DMS79 treated with DMSO at 0.1 percent for 48 hours (cell line): ENCODE data around the gene JAKMIP1.
"Not testable (repeated sequence)": the region's sequence is repeated elsewhere in the genome, so short reads cannot be mapped to it uniquely, and the experiment has no call there.

Source experiments
- DNase-seq: peaks from one replicate; lab custom pipeline; 2025; lab: John Stamatoyannopoulos, UW

JAKMIP1 gene

DNA sequence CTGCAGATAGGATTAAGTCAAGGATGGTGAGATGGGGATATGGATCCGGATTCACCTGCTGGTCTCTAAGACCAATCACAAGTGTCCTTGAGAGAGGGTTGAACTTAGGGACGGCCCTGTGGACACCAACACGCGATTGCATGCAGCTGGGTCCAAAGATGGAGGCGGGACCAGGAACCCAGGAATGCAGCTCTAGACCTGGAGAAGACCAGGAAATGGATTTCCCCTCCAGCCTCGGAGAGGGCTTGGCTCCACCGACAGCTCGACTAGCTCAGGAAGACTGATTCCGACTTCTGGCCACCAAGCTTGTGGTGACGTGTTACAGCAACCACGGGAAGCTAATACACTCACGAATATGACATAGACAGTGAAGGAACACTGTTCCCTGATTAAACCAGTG is 186.8 kb downstream of the JAKMIP1 start:
- DNase-seq: no peak

DNA sequence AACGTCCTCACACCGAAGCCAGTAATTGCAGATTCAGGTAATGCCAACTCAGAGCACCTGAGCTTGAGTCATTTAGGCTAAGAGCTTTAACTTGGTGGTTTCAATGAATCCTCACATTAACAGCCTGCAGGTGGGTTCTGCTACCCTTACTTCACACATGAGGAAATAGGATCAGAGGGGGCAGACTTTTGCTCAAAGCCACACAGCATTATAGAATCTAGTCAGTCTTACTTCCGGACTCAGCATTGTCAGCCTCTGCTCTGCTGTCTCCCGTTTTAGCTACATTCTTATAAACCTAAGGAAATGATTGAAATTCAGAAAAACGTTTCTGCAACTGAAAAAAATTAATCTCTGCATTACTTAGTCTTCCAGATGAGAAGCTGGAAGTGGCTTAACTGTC is 188.1 kb downstream of the JAKMIP1 start:
- DNase-seq: no peak

DNA sequence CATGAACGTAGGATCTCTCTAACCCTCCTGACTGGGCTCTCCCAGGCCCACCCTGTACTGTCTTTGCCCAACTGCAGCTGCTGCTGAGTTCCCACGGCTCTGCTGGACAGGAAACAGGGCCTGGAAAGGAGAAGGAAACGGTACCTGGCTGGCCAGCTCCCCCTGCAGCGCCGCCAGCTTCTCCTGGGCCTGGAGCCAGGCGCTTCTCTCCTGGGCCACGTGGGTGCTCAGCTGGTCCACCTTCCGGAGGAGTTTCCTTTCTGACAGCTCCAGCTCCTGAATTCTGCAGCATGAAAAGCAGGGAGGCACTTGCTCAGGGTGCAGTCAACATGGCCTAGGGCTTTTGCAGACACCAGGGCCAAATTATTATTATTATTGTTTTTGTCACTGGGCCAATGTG is 188.7 kb downstream of the JAKMIP1 start:
- DNase-seq: peak; percentile 47

DNA sequence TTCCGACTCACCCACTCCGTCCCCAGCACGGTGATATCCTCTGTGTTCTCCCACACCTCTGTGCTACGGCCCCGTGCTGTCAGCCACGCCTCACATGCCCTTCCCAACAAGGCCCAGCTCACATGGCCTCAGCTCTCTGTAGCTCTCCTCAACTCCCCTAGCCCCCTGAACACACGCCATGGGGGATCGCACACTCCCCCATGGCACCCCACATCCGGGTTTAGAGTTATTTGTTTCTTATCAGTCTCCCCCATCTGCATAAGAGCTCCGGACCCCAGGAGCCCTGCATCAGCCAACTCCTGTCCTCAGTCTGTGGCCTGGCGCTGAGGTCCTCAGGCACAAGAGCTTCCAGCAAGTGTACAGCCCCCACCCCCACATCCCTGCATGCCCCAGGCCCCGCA is 189.1 kb downstream of the JAKMIP1 start:
- DNase-seq: no peak

DNA sequence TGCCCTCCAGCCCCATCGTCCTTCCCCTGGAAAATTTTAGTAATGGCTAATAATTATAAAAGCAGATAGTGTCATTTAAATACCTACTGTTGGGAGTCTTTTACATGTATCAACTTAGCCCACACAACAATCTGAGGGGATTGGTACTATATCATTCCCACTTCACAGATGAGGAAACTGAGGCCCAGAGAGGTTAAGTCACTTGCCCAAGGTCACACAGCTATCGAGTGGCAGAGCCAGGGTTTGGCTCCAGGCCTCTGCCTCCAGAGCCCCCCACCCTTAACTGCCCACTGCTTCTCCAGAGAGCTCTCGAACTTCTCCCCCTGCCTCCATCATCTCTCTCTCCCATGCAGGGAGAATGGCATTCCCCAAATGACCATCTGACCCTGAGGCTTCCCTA is 189.6 kb downstream of the JAKMIP1 start:
- DNase-seq: no peak

DNA sequence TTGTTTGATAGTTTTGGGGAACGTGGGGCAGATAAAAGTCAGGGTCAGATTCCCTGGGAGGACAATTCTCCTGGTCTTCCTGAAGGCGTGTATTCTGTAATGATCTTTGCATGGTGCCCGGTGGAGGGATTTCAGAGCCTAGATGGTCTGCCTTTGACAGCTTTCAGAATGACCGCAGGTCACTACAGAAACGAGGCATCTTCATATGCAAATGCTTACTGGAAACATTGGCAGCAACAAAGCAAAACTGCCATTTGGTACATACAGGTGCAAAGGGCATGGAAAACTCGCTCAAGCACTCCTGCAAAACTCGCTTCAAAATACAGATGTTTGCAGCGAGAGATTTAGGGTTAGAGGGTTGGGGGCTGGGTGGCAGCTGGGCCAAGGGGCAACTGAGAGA is 190.9 kb downstream of the JAKMIP1 start:
- DNase-seq: no peak

DNA sequence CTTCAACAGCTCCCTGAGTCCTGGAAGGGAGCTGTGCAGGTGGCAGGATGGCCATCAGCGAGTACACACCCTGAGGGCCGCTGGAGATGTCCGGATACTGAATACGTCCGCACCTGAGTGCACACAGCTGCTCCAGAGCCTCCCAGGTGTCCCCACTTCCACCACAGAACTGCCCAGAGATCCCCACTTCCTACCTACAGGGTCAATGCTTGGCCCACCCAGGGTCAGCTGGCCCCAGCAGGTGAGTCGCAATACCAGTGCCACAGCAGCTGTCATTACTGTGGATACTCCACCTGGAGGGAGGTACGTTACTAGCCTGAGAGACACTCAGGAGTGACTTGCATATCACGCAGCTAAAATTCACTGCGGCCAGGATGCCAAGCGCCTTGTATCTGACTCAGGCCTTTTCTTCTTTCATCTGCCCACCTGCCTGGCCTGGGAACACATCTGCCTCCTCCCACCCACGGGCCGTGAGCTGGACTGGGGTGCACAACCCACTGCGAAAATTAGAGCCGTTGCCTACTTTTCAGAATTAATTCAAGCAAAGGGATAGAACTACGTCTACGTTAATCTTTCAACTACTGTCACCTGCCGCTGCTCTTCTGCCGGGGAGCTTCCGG is 191.5 kb downstream of the JAKMIP1 start:
- DNase-seq: no peak

DNA sequence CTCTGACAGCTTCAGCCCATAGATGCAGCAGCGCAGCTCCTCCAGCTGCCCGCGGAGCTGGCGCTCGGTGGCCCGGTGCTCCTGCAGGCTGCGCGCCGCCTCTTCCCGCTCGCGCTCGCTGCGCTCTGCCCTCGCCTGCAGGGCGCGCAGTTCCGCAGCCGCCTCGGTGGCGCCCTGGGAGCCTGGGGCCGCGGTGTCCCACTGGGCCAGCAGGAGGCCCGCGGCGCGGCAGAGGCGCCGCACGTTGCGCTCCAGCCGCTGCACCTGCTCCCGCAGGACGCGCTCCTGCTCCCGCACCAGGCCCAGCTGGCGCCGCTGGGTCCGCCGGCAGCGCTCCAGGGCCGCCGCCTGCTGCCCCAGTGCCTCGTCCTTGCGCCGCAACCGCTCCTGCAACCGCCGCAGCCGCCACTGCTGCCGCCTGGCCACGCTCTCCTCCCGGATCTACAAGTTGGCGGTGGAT is 192.2 kb downstream of the JAKMIP1 start:
- no peak for DNase-seq

DNA sequence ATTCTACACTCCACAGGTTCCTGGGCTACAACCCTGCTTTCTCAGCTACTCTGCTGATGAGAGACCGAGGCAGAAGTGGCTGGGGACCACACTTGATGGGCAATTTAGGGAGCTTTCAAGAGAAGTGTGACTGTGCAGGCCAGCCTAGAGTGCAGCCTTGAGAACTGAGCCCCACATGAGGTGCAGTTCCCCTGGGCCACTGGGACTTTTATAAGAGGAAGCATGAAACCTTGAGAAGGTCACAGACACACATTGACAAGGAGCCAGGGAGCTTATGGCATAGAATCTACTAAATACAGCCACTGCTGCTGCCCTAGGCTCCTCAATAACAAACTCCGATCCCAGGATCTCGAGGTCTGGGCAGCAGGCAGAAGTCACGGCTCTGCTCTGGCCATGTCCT is 195.2 kb downstream of the JAKMIP1 start:
- DNase-seq: no peak

DNA sequence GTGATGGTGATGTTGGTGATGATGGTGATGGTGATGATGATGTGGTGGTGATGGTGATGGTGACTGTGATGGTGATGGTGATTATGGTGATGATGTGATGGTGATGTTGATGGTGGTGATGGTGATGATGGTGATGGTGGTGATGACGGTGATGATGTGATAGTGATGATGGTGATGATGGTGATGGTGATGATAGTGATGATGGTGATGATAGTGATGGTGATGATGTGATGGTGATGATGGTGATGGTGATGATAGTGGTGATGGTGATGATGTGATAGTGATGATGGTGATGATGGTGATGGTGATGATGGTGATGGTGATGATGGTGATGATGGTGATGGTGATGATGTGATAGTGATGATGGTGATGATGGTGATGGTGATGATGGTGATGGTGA is 196.9 kb downstream of the JAKMIP1 start:
- DNase-seq: not testable (repeated sequence)

DNA sequence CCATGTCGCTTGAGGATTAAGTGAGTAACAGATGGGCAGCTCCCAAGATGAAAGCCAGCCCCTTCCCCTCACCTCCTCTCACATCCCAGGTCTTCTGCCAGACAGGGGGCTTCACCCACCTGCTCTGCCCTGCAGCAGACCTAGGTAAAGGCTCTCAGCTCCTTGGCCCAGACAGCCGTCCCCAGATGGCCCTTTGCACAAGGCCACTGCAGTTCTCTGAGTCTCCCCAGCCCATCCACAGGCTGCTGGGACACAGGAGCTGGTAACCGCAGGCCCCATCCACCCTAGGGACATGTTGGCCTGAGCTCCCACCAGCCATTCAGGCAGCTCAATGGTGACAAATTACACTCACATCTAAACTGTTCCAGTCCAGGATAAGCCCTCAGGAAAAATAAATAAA is 197.4 kb downstream of the JAKMIP1 start:
- DNase-seq: no peak

DNA sequence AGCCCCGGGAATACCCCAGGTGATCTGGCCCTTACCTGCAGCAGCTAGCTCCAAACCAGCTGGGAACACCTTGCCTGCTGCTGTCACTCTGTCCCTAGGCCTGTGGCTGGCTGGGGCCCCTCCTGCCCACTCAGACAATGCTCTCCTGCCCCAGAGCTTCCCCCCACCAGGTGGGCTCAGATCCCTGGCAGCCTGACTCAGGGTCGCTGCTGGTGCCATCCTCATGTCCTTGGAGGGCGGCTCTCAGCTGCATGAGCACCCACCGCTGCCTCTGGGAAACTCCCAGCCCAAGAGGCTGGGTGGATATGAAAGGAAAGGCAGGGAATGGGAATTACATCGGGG is 197.9 kb downstream of the JAKMIP1 start:
- DNase-seq: no peak

DNA sequence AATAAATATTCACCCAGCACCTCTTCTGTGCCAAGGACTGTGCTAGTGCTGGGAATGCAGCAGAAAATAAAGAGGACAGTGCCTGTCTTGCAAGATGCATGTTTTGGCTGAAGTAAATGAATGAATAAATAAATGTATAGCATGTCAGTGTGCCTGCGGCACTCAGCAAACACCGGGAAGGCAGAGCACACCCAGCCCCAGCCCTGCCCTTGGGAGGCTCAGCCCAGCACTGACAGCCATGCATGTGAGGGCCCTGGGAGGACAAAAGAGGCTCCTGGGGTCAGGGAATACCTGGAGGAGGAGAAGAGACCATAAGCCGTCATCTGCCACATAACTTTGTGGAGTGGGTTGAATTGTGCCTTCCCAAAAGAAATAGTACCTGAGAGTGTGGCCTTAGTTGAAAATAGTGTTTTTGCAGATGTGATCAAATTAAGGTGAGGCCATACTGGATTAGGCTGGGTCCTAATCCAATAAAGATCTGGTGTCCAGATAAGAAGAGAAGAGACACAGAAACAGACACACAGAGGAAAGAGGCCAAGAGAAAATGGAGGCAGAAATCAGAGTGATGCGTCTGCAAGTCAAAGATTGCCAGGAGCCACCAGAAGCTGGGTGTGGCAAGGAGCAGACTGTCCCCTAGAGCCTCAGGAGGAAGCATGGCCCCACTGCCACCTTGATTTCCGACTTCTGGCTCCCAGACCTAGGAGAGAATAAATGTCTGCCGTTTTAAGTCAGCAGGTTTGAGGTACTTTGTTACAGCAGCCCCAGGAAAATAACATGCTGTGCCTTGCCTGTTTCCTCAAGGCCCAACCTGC is 198.5 kb downstream of the JAKMIP1 start:
- DNase-seq: no peak

DNA sequence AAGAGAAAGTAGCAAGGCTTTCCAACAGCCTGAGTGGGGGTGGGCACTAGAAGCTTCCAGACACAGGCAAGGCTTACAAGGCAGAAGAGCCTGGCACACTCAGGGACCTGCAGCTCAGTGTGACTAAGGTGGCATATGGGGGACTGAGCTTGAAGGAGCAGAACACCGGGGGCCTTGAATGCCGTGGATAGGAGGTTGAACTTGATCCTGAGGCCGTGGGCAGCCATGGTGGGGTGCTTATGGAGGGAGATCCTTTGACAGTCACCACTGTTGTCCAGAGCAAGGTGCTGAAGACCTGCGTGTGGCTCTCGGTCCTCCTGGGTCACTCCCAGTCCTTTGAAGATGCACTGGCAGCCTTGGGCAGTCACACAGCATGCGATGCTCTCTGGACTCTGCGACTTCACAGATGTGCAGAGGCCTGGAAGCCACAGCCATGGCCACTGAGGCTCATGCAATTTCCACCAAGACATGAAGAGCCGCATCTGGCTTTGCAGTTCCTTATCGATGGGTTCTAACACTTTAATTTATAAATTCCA is 200.5 kb downstream of the JAKMIP1 start:
- DNase-seq: no peak

DNA sequence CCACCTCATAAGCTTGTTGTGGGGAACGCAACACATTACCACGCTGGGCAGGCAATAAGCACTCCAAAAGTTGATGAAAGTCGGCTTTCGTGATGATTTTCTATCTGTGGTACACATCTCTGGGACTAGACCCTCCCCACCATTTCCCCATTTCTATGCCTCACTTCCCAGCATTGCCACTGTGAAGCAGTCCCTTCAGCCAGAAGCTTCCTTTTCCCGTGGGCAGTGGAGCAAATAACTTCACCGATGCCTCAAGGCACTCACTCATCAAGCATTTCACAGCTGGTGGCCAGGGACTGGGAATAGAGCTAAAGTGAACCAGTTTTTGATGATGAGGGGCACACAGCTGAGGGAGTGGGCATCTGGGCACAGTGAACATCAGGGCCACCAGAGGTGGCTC is 201.0 kb downstream of the JAKMIP1 start:
- DNase-seq: no peak

DNA sequence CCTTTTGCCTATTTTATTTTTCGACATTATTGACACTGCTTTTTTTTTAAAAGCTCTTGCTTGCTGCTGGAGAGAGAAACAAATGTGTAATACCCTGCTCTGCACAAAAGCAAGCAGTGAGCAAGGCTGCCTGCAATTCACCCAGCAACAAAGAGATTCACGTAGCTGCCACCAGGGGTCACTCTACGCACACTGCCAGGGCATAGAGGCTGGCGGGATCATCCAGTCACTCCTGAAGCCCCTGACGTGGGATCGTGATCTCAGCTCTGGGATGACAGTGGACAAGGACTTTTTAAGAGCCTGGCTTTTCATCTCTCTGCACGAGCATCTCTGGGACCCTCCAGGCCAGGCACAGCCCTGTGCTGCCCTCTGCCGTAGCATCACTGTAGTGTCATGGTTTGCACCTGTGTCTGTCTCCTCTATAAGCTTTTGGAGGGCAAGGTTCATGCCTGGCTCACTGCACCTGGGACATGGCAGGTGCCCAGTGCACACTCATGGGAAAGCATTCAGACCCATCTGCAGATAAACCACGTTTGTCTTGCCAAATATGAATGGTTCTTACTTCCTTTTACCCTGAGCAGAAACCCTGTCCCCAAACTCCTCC is 201.9 kb downstream of the JAKMIP1 start:
- DNase-seq: peak; percentile 26

DNA sequence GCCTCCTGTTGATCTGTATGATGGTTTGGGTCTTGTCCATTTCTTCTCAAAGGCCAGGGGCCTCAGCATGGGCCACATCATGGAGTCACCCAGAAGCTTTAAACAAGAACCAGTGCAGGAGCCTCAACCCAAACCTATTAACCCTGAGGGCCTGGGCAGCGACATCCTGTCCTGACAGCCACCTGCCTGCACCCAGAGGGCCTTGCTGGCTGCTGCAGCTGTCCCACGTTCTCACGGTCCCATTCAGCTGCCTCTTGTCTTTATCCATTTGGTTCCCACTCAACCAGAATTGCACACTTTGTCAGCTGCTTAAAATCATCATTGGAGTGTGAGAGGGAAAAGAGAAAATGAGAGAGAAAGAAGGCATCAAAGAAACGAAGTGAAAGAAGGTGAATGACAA is 203.7 kb downstream of the JAKMIP1 start:
- DNase-seq: peak; percentile 4

DNA sequence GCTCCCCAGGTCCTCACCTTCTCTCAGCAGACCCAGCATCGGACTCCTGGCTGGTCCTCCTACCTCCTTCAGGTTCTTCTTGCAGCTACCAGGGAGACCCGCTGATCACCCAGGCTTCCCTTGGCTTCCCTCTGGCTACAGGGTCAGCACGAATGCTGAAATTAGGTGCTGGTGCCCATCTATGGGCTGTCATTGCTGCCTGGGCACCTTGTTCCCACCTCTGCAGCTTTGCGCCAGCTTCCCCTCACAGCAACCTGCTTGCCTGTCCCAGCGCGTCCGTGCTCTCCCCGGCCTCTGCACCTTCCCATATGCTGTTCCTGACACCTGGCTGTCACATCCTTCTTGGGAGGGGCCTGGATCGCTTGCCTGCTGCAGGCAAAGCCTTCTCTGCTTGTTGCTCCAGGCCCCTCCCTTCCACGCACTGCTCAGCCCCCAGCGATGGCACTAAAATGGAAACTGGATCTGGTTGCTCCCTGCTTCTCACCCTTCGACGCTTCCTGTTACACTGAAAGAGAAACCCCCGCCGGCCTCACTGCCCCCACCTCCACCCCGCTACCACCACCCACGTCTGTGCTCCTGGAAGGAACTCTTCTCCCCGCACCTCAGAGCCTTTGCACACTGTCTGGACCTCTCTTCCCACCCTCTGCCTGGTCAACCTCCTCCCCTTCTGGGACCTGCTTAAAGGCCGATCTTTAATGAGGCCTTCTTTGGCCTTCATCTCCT is 204.3 kb downstream of the JAKMIP1 start:
- no peak for DNase-seq

DNA sequence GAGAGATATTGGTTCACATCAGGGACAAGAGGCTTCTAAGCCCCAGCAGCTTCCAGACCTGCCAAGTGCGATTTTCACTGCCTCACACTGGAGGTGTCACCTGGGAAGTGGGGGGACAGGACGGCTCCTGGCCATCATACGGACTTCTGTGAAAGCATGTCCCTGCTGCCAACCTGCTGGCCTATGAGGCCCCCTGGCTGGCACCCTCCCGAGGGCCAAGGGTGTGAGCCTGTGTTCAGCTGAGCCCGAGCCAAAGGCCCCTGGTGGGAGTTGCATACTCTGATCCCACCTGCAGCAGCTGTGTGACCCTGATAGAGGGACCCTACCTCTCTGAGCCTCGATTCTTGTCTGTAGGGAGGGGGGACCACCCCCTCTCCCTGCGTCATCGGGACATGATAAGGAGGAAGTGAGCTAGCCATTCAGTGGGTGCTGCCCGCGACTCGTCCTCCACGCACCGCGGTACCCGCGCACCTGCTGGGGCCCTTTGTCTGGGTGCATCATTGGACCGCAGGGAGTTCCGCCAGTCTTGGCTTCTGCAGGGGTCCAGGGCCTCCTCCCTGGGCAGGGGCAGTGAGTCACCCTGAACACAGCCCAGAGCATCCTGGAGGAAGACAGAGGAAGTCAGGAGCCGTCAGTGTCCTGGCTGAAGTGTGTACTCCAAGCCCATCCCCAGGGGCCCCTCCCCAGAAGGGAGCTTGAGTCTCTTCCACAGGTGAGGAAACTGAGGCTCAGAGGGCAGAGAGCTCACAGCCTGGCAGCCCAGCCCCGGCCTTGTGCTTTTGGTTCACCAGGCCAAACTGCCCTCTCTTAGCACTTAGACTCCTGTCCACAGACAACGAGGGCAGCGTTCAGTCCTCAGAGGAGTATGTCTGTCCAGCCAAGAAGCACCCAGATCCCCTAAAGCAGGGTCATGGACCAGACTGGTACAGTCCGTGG is 206.2 kb downstream of the JAKMIP1 start:
- DNase-seq: no peak

DNA sequence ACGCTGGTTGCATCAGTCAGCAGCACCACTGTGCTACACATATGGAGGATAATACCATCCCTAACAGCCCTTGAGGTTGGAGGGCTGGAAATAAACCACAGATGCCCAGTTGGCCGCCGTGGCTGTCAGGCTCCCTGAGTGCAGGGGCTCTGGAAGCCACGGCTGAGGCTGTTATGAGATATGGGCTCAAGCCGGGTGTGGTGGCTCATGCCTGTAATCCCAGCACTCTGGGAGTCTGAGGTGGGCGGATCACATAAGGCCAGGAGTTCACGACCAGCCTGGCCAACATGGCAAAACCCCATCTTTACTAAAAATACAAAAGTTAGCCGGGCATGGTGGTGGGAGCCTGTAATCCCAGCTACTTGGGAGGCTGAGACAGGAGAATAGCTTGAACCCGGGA is 207.0 kb downstream of the JAKMIP1 start:
- not testable (repeated sequence) for DNase-seq

DNA sequence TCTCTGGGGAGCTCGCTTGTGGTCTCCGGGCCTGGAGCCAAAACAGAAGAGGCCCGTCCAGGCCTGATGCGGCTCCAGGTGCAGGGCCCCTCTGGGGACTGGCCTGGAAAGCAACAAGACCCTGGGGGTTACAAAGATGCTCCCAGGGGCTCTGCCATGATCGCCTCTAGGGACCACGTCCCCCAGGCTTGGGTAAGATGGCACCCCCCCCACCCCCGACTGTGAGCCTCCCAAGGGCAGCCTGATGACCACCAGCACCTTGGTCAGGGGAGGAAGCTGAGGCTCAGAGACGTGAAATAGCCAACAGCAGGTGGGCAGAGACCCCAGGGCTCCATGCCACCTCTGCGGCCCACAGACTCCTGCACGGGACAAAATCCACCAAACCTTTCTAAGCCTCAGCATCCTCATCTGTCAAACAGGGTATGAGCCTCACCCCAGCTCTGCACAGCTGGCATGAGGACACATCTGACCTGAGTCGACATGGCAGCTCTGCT is 207.5 kb downstream of the JAKMIP1 start:
- DNase-seq: no peak
